ENCODE data around the gene COL20A1. TPM values are rescaled to one million over a fixed set of nuclear protein-coding genes. Genes with fewer than 3 reads are reported as not detected.

COL20A1 gene
- total and polyA plus RNA-seq, 2 experiments from 2014 or later: not detected

- no peaks in the 10 kb centered on the region for H3K36me3 ChIP-seq (ENCODE audit: low read depth)
- no peak overlapping the region for H3K27ac ChIP-seq
- H3K4me2 ChIP-seq (ENCODE audit: unreplicated experiment): no peak overlapping the region
- no peak overlapping the region for H3K9ac ChIP-seq
- H3F3A ChIP-seq (ENCODE audit: insufficient read depth): no peaks in the 10 kb centered on the region
- no peaks in the 10 kb centered on the region for H3K9me3 ChIP-seq (ENCODE audit: low read depth)
- no peak for DNase-seq
- no peaks in the 10 kb centered on the region for H3K9me2 ChIP-seq (ENCODE audit: insufficient read depth)
- no peaks in the 10 kb centered on the region for H4K20me1 ChIP-seq (ENCODE audit: insufficient read depth)
- 66 to 83% methylated on average over 6 to 11 of the region's 11 CpGs for WGBS, 2 experiments (ENCODE audit: low coverage in 1 of 2, low lambda C conversion rate in 2 of 2, missing lambda C conversion rate in 2 of 2)
- in situ Hi-C loops (cut with MboI): no loop called here
- no peak overlapping the region for H2AFZ ChIP-seq
- H3K79me2 ChIP-seq (ENCODE audit: insufficient read depth): no peaks in the 10 kb centered on the region
- peaks cover 7% of the 10 kb centered on the region for H3K27me3 ChIP-seq (replicated peaks; ENCODE audit: insufficient read depth)
- H3K4me3 ChIP-seq: no peak overlapping the region
- TF ChIP-seq EZH2 (IDR thresholded peaks at IDR 0.05; ENCODE audit: insufficient read depth, poor library complexity, severe bottlenecking) (no peak), EZH2phosphoT487 (IDR thresholded peaks at IDR 0.05; ENCODE audit: insufficient read depth, low read depth) (no peak)
- no peaks in the 10 kb centered on the region for H3K4me1 ChIP-seq (ENCODE audit: insufficient read depth)
Measured at GRCh38 chr20:63355781-63356295, 62.9 kb downstream of the COL20A1 start.

- no peaks in the 10 kb centered on the region for H3K9me2 ChIP-seq (ENCODE audit: insufficient read depth)
- in situ Hi-C loops (cut with MboI): no loop called here
- peaks cover 7% of the 10 kb centered on the region for H3K27me3 ChIP-seq (replicated peaks; ENCODE audit: insufficient read depth)
- no peak overlapping the region for H3K27ac ChIP-seq
- H3K4me1 ChIP-seq (ENCODE audit: insufficient read depth): no peaks in the 10 kb centered on the region
- DNase-seq: no peak
- no peak for TF ChIP-seq EZH2phosphoT487 (IDR thresholded peaks at IDR 0.05; ENCODE audit: insufficient read depth, low read depth)
- no peak for TF ChIP-seq EZH2 (IDR thresholded peaks at IDR 0.05; ENCODE audit: insufficient read depth, poor library complexity, severe bottlenecking)
- no peak overlapping the region for H3K4me3 ChIP-seq
- no peaks in the 10 kb centered on the region for H4K20me1 ChIP-seq (ENCODE audit: insufficient read depth)
- H3K9ac ChIP-seq: no peak overlapping the region
- no peaks in the 10 kb centered on the region for H3K9me3 ChIP-seq (ENCODE audit: low read depth)
- no peaks in the 10 kb centered on the region for H3K36me3 ChIP-seq (ENCODE audit: low read depth)
- H3K4me2 ChIP-seq (ENCODE audit: unreplicated experiment): no peak overlapping the region
- WGBS, 2 experiments (ENCODE audit: low coverage in 1 of 2, low lambda C conversion rate in 2 of 2, missing lambda C conversion rate in 2 of 2): 66% methylated on average over 6 to 8 of the region's 8 CpGs
- H3F3A ChIP-seq (ENCODE audit: insufficient read depth): no peaks in the 10 kb centered on the region
- H2AFZ ChIP-seq: no peak overlapping the region
- no peaks in the 10 kb centered on the region for H3K79me2 ChIP-seq (ENCODE audit: insufficient read depth)
Measured at GRCh38 chr20:63356511-63356910, 63.5 kb downstream of the COL20A1 start.

- no peak overlapping the region for H2AFZ ChIP-seq
- no peaks in the 10 kb centered on the region for H3K79me2 ChIP-seq (ENCODE audit: insufficient read depth)
- no peaks in the 10 kb centered on the region for H3K4me1 ChIP-seq (ENCODE audit: insufficient read depth)
- no peaks in the 10 kb centered on the region for H3K36me3 ChIP-seq (ENCODE audit: low read depth)
- H3K9me3 ChIP-seq (ENCODE audit: low read depth): no peaks in the 10 kb centered on the region
- in situ Hi-C loops (cut with MboI): no loop called here
- TF ChIP-seq EZH2 (IDR thresholded peaks at IDR 0.05; ENCODE audit: insufficient read depth, poor library complexity, severe bottlenecking) (no peak), EZH2phosphoT487 (IDR thresholded peaks at IDR 0.05; ENCODE audit: insufficient read depth, low read depth) (no peak)
- no peaks in the 10 kb centered on the region for H3K9me2 ChIP-seq (ENCODE audit: insufficient read depth)
- H3F3A ChIP-seq (ENCODE audit: insufficient read depth): no peaks in the 10 kb centered on the region
- H3K27me3 ChIP-seq (replicated peaks; ENCODE audit: insufficient read depth): peaks cover 7% of the 10 kb centered on the region
- no peak overlapping the region for H3K4me2 ChIP-seq (ENCODE audit: unreplicated experiment)
- no peak overlapping the region for H3K9ac ChIP-seq
- no peaks in the 10 kb centered on the region for H4K20me1 ChIP-seq (ENCODE audit: insufficient read depth)
- DNase-seq: no peak
- H3K27ac ChIP-seq: no peak overlapping the region
- WGBS, 2 experiments (ENCODE audit: low coverage in 1 of 2, low lambda C conversion rate in 2 of 2, missing lambda C conversion rate in 2 of 2): 54 to 62% methylated on average over 25 to 30 of the region's 30 CpGs
- H3K4me3 ChIP-seq: no peak overlapping the region
Measured at GRCh38 chr20:63356931-63357879, 64.2 kb downstream of the COL20A1 start.

- TF ChIP-seq EZH2phosphoT487 (IDR thresholded peaks at IDR 0.05; ENCODE audit: insufficient read depth, low read depth) (no peak), EZH2 (IDR thresholded peaks at IDR 0.05; ENCODE audit: insufficient read depth, poor library complexity, severe bottlenecking) (no peak)
- in situ Hi-C loops (cut with MboI): no loop called here
- Histone ChIP-seq H2AFZ (no peak overlapping the region), H3K79me2 (ENCODE audit: insufficient read depth) (no peaks in the 10 kb centered on the region), H3K9ac (no peak overlapping the region), H3F3A (ENCODE audit: insufficient read depth) (no peaks in the 10 kb centered on the region), H3K27me3 (replicated peaks; ENCODE audit: insufficient read depth) (peaks cover 7% of the 10 kb centered on the region), H3K9me3 (ENCODE audit: low read depth) (no peaks in the 10 kb centered on the region), H4K20me1 (ENCODE audit: insufficient read depth) (no peaks in the 10 kb centered on the region), H3K4me2 (ENCODE audit: unreplicated experiment) (no peak overlapping the region), H3K9me2 (ENCODE audit: insufficient read depth) (no peaks in the 10 kb centered on the region), H3K4me1 (ENCODE audit: insufficient read depth) (no peaks in the 10 kb centered on the region), H3K36me3 (ENCODE audit: low read depth) (no peaks in the 10 kb centered on the region), H3K27ac (no peak overlapping the region), H3K4me3 (no peak overlapping the region)
- no peak for DNase-seq
- 55 to 57% methylated on average over 22 to 24 of the region's 26 CpGs for WGBS, 2 experiments (ENCODE audit: low coverage in 1 of 2, low lambda C conversion rate in 2 of 2, missing lambda C conversion rate in 2 of 2)
Measured at GRCh38 chr20:63357921-63358905, 65.2 kb downstream of the COL20A1 start.
